ENCODE results near the gene ATP5F1D. TPM values are rescaled to one million over a fixed set of nuclear protein-coding genes. Genes with fewer than 3 reads are reported as not detected.
A peak's percentile ranks its signal among the peaks of the same experiment; 100 is the strongest.

The ATP5F1D gene
- total and polyA plus RNA-seq, 2 of the 13 experiments (the other 11 are each of a cell fraction or from before 2014, with no cell fraction given), result 39.4 to 78.7 TPM

DNA sequence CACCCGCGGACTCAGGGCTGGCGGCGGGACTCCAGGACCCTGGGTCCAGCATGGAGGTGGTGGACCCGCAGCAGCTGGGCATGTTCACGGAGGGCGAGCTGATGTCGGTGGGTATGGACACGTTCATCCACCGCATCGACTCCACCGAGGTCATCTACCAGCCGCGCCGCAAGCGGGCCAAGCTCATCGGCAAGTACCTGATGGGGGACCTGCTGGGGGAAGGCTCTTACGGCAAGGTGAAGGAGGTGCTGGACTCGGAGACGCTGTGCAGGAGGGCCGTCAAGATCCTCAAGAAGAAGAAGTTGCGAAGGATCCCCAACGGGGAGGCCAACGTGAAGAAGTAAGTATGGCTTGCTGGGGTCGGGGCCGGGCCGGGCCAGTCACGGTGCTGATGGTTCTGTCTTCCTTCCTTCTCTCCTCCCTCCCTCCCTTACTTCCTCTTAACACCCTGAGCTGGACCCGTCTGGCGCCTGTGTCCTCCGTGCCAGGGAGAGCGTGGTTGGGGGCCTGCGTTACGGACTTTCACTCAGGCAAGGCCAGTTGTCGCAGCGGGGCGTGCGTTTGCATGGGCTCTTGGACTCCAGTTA, 34.6 kb upstream of the ATP5F1D start (continued):
- TF ChIP-seq ZSCAN29 (CRISPR knock-in tag; conservative IDR thresholded peaks at IDR 0.05) (no peak), MAZ (IDR thresholded peaks at IDR 0.05; ENCODE audit: borderline replicate concordance, low read depth, low read length) (no peak), MAZ (CRISPR knock-in tag; IDR thresholded peaks at IDR 0.05; ENCODE audit: low read depth) (0 out of 2 replicates have a peak, but pooled peaks have one; percentile 27), ZNF354B (CRISPR knock-in tag; IDR thresholded peaks at IDR 0.05) (no peak), KDM6A (CRISPR knock-in tag; IDR thresholded peaks at IDR 0.05; ENCODE audit: low read depth) (no peak), POGK (CRISPR knock-in tag; conservative IDR thresholded peaks at IDR 0.05) (0 out of 2 replicates have a peak, but pooled peaks have one; percentile 13), E2F5 (CRISPR knock-in tag; conservative IDR thresholded peaks at IDR 0.05) (no peak), MNT (IDR thresholded peaks at IDR 0.05) (no peak), ZNF230 (CRISPR knock-in tag; IDR thresholded peaks at IDR 0.05) (no peak), GTF3A (CRISPR knock-in tag; conservative IDR thresholded peaks at IDR 0.05) (no peak)
- TF ChIP-seq, protein P1, sequence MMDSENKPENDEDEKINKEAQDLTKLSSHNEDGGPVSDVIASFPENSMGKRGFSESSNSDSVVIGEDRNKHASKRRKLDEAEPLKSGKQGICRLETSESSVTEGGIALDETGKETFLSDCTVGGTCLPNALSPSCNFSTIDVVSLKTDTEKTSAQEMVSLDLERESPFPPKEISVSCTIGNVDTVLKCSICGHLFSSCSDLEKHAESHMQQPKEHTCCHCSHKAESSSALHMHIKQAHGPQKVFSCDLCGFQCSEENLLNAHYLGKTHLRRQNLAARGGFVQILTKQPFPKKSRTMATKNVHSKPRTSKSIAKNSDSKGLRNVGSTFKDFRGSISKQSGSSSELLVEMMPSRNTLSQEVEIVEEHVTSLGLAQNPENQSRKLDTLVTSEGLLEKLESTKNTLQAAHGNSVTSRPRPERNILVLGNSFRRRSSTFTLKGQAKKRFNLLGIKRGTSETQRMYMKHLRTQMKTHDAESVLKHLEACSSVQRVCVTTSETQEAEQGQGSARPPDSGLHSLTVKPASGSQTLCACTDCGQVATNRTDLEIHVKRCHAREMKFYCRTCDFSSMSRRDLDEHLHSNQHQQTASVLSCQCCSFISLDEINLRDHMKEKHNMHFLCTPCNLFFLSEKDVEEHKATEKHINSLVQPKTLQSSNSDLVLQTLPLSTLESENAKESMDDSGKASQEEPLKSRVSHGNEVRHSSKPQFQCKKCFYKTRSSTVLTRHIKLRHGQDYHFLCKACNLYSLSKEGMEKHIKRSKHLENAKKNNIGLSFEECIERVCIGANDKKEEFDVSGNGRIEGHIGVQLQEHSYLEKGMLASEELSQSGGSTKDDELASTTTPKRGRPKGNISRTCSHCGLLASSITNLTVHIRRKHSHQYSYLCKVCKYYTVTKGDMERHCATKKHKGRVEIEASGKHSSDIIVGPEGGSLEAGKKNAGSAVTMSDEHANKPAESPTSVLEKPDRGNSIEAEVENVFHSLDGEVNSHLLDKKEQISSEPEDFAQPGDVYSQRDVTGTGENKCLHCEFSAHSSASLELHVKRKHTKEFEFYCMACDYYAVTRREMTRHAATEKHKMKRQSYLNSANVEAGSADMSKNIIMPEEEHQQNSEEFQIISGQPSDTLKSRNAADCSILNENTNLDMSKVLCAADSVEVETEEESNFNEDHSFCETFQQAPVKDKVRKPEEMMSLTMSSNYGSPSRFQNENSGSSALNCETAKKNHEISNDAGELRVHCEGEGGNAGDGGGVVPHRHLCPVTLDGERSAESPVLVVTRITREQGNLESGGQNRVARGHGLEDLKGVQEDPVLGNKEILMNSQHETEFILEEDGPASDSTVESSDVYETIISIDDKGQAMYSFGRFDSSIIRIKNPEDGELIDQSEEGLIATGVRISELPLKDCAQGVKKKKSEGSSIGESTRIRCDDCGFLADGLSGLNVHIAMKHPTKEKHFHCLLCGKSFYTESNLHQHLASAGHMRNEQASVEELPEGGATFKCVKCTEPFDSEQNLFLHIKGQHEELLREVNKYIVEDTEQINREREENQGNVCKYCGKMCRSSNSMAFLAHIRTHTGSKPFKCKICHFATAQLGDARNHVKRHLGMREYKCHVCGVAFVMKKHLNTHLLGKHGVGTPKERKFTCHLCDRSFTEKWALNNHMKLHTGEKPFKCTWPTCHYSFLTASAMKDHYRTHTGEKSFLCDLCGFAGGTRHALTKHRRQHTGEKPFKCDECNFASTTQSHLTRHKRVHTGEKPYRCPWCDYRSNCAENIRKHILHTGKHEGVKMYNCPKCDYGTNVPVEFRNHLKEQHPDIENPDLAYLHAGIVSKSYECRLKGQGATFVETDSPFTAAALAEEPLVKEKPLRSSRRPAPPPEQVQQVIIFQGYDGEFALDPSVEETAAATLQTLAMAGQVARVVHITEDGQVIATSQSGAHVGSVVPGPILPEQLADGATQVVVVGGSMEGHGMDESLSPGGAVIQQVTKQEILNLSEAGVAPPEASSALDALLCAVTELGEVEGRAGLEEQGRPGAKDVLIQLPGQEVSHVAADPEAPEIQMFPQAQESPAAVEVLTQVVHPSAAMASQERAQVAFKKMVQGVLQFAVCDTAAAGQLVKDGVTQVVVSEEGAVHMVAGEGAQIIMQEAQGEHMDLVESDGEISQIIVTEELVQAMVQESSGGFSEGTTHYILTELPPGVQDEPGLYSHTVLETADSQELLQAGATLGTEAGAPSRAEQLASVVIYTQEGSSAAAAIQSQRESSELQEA (CRISPR knock-in tag; IDR thresholded peaks at IDR 0.05; ENCODE audit: not compliant biosample characterization), result no peak
- TF ChIP-seq, protein P2, sequence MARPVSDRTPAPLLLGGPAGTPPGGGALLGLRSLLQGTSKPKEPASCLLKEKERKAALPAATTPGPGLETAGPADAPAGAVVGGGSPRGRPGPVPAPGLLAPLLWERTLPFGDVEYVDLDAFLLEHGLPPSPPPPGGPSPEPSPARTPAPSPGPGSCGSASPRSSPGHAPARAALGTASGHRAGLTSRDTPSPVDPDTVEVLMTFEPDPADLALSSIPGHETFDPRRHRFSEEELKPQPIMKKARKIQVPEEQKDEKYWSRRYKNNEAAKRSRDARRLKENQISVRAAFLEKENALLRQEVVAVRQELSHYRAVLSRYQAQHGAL (CRISPR knock-in tag; IDR thresholded peaks at IDR 0.05; ENCODE audit: not compliant biosample characterization), result no peak
- TF ChIP-seq, protein P3, sequence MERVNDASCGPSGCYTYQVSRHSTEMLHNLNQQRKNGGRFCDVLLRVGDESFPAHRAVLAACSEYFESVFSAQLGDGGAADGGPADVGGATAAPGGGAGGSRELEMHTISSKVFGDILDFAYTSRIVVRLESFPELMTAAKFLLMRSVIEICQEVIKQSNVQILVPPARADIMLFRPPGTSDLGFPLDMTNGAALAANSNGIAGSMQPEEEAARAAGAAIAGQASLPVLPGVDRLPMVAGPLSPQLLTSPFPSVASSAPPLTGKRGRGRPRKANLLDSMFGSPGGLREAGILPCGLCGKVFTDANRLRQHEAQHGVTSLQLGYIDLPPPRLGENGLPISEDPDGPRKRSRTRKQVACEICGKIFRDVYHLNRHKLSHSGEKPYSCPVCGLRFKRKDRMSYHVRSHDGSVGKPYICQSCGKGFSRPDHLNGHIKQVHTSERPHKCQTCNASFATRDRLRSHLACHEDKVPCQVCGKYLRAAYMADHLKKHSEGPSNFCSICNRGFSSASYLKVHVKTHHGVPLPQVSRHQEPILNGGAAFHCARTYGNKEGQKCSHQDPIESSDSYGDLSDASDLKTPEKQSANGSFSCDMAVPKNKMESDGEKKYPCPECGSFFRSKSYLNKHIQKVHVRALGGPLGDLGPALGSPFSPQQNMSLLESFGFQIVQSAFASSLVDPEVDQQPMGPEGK (CRISPR knock-in tag; IDR thresholded peaks at IDR 0.05), result no peak

Data from HepG2 (cell line).